IPS-20b (cell line): Measurements from ENCODE around the gene CLK2.

Experiments
- H3K27ac ChIP-seq: one replicate; pipeline ENCODE4 v1.5.1; 2013; ENCODE audit warnings: low read length
- H3K27me3 ChIP-seq: 2 replicates; pipeline ENCODE4 v1.6.1; 2013; ENCODE audit warnings: mild to moderate bottlenecking, low read length, inconsistent platforms; ENCODE audit not compliant: insufficient read depth
- H3K36me3 ChIP-seq: 2 replicates; pipeline ENCODE4 v1.6.1; 2013; ENCODE audit warnings: low read depth, mild to moderate bottlenecking, inconsistent platforms, low read length, moderate library complexity; ENCODE audit not compliant: insufficient read depth
- H3K4me1 ChIP-seq: 2 replicates; pipeline ENCODE4 v1.6.1; 2013; ENCODE audit warnings: mild to moderate bottlenecking, control low read depth, inconsistent platforms, low read length, moderate library complexity; ENCODE audit not compliant: insufficient read depth
- H3K4me3 ChIP-seq: 2 replicates; pipeline ENCODE4 v1.5.1; 2013; ENCODE audit warnings: mild to moderate bottlenecking, low read length, inconsistent platforms
- H3K9ac ChIP-seq: 2 replicates; pipeline ENCODE4 v1.6.1; 2013; ENCODE audit warnings: low read depth, mild to moderate bottlenecking, inconsistent platforms, low read length, moderate library complexity
- H3K9me3 ChIP-seq: 2 replicates; pipeline ENCODE4 v1.6.1; 2013; ENCODE audit warnings: mild to moderate bottlenecking, low read depth, low read length, inconsistent platforms; ENCODE audit not compliant: insufficient read depth

CLK2 gene

GRCh38 chr1:155261493-155261851, 11.8 kb downstream of the CLK2 start:
- Histone ChIP-seq H3K4me3 (peak overlapping the region; percentile 88), H3K27me3 (no peaks in the 10 kb centered on the region), H3K27ac (no peak overlapping the region), H3K4me1 (peaks cover 5% of the 10 kb centered on the region; the same call in 1 of the 2 replicates), H3K9ac (peak overlapping the region; percentile 88), H3K36me3 (peaks cover 52% of the 10 kb centered on the region), H3K9me3 (no peaks in the 10 kb centered on the region)

GRCh38 chr1:155260276-155260675, 13.0 kb downstream of the CLK2 start:
- no peaks in the 10 kb centered on the region for H3K9me3 ChIP-seq
- no peak overlapping the region for H3K4me3 ChIP-seq
- no peak overlapping the region for H3K27ac ChIP-seq
- H3K27me3 ChIP-seq = no peaks in the 10 kb centered on the region
- peaks cover 5% of the 10 kb centered on the region; the same call in 1 of the 2 replicates for H3K4me1 ChIP-seq
- H3K36me3 ChIP-seq = peaks cover 42% of the 10 kb centered on the region
- no peak overlapping the region for H3K9ac ChIP-seq

DNA sequence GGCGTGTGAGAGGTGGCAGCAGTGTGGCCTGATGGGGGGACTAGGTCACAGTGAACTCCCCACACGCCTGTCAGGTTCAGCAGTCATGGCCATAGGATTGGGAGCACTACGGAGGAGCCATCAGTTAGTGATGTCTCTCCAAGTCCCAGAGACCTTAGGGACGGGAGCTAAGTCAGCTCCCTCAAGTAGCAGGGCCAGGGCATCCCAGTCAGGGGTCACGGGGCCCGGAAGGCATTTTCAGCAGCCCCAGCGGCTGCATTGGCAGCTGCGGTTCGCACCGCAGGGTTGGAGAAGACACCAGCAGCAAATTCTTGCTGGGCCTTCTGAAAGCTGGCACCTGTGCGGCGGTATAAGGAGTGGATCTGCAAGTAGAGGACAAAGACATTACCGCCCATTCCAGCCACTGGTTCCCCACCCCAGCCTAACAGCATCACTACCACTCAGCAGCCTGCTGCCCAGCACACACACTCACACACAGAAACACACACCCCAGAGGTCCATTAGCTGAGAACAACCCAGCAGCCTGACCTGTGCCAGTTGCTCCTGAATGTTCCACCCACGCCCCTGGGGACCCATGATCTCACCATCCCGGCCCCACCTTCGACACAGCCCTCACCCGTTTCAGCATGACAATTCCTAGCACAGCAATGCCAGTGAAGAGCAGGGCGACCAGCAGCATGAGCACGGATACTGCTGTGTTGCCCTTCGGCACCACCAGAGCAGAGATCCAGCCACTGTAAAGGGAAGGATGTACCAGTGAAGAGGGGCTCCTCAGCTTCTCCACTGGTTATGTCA, 17.0 kb downstream of the CLK2 start:
- Histone ChIP-seq H3K4me3 (peak overlapping the region; percentile 83), H3K36me3 (peaks cover 15% of the 10 kb centered on the region; the same call in 1 of the 2 replicates), H3K27me3 (no peaks in the 10 kb centered on the region), H3K9me3 (no peaks in the 10 kb centered on the region), H3K9ac (peak overlapping the region; percentile 79; the same call in 1 of the 2 replicates), H3K4me1 (peaks cover 3% of the 10 kb centered on the region; the same call in 1 of the 2 replicates), H3K27ac (no peak overlapping the region)

DNA sequence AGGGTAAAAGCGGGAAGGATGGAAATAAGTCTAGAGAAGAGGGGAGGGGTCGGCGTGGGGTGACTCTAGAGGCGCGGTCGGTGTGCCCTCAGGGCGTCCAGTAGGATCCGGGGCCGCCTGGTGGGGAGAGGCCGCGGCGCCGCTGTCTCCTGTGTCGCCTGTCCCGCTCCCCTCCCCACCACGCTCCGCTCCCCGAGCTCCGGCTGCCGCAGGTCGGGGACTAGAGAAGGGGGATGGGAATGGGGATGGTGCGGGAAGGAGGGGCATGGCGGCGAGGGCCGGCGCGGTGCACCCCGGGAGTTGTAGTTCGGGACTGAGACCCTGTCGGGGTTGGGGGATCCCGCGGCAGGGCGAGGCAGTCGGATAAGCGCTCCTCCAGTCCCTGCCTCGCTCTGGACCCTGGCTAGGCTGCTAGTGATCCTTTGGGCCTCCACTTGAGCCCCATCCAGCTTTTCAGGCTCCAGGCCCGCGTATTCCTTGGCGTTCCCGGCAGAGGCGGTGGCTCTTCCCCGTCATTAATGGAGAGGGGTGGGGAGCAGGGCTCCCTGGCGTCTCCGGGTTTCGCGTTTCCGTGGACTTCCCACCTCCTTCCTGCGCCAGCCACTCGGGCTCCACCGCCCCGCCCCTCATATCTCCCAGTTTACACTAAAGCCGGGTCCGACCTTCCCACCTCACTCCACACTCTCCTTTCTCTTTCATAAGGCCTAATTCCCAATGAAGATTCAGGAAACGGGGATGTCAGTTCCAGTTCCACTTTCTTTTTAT, 17.9 kb downstream of the CLK2 start, which contains the start of gene ENTREP3:
Gene ENTREP3, minus strand, starts transcription at position 241 of the 765 bp plus-strand sequence. CDS start 606 bp downstream, outside the sequence.
- Histone ChIP-seq H3K27ac (no peak within 1 kb of the TSS), H3K9ac (peak within 1 kb of the TSS; percentile 79), H3K4me3 (peak within 1 kb of the TSS; percentile 83), H3K36me3 (peaks cover 15% of the 10 kb centered on the region; the same call in 1 of the 2 replicates), H3K27me3 (no peaks in the 10 kb centered on the region), H3K4me1 (no peaks in the 10 kb centered on the region; the same call in 1 of the 2 replicates), H3K9me3 (no peaks in the 10 kb centered on the region)

- Histone ChIP-seq H3K36me3 (peaks cover 12% of the 10 kb centered on the region; the same call in 1 of the 2 replicates), H3K4me1 (no peaks in the 10 kb centered on the region; the same call in 1 of the 2 replicates), H3K9ac (peak overlapping the region; percentile 79), H3K27me3 (no peaks in the 10 kb centered on the region; the same call in 1 of the 2 replicates), H3K4me3 (peak overlapping the region; percentile 83), H3K9me3 (no peaks in the 10 kb centered on the region), H3K27ac (no peak overlapping the region)
Observed at GRCh38 chr1:155254714-155255242, 18.5 kb downstream of the CLK2 start.

DNA sequence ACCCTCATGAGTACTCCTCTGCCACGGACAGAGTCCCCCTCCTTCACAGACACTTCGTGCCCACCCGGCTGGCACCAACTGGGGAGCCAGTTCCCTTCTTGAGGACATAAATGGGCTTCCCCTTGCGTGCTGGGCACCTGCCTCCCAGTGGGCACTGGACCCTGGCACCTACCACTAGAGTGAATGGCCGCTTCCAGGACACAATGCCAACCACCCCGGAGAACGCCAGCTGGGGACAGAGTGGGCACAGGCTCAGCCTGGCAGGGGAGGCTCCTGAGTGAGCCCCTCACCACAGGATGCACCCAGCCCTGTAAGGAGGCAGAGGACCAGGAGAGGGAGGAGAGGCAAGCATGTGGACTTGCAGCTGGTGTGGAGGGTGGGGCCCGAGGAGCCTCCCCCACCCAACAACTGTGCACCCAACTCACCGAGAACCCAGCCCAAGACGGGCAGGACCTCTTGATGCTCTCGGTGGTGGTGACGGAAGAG, 19.0 kb downstream of the CLK2 start:
- Histone ChIP-seq H3K4me1 (no peaks in the 10 kb centered on the region; the same call in 1 of the 2 replicates), H3K27ac (no peak overlapping the region), H3K9me3 (no peaks in the 10 kb centered on the region), H3K4me3 (peak overlapping the region; percentile 83), H3K9ac (peak overlapping the region; percentile 79; the same call in 1 of the 2 replicates), H3K36me3 (peaks cover 12% of the 10 kb centered on the region; the same call in 1 of the 2 replicates), H3K27me3 (no peaks in the 10 kb centered on the region; the same call in 1 of the 2 replicates)

- peaks cover 12% of the 10 kb centered on the region; the same call in 1 of the 2 replicates for H3K36me3 ChIP-seq
- H3K4me1 ChIP-seq = no peaks in the 10 kb centered on the region; the same call in 1 of the 2 replicates
- no peaks in the 10 kb centered on the region for H3K9me3 ChIP-seq
- no peaks in the 10 kb centered on the region; the same call in 1 of the 2 replicates for H3K27me3 ChIP-seq
- no peak overlapping the region for H3K27ac ChIP-seq
- H3K9ac ChIP-seq = no peak overlapping the region
- peak overlapping the region; percentile 83; the same call in 1 of the 2 replicates for H3K4me3 ChIP-seq
Observed at GRCh38 chr1:155253797-155254196, 19.5 kb downstream of the CLK2 start.

GRCh38 chr1:155253208-155253607, 20.1 kb downstream of the CLK2 start:
- Histone ChIP-seq H3K9ac (no peak overlapping the region), H3K27ac (no peak overlapping the region), H3K4me3 (no peak overlapping the region), H3K36me3 (peaks cover 11% of the 10 kb centered on the region; the same call in 1 of the 2 replicates), H3K27me3 (no peaks in the 10 kb centered on the region; the same call in 1 of the 2 replicates), H3K9me3 (no peaks in the 10 kb centered on the region), H3K4me1 (no peaks in the 10 kb centered on the region; the same call in 1 of the 2 replicates)

DNA sequence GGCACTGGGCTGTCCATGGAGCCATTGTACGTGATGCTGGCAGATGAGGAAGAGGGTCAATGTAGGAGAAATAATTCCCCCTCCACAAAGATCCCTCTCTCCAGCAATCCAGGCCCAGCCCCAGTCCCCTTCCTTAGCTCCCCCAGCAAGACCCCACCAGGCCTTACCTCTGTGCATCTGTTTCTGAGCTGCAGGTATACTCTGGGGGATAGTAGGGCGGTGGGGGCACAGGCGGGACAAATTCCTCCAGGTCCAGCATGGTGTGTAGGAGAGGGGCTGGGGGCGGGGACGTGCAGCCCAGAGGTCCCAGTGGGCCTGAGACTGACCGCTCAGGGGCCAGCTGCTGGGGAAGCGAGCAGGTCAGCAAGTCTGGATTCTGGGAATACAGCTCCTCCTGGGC, 21.7 kb downstream of the CLK2 start:
- Histone ChIP-seq H3K27me3 (peaks cover 7% of the 10 kb centered on the region), H3K4me3 (no peak overlapping the region), H3K9ac (no peak overlapping the region), H3K36me3 (peaks cover 18% of the 10 kb centered on the region; the same call in 1 of the 2 replicates), H3K4me1 (no peaks in the 10 kb centered on the region; the same call in 1 of the 2 replicates), H3K27ac (no peak overlapping the region), H3K9me3 (no peaks in the 10 kb centered on the region)

DNA sequence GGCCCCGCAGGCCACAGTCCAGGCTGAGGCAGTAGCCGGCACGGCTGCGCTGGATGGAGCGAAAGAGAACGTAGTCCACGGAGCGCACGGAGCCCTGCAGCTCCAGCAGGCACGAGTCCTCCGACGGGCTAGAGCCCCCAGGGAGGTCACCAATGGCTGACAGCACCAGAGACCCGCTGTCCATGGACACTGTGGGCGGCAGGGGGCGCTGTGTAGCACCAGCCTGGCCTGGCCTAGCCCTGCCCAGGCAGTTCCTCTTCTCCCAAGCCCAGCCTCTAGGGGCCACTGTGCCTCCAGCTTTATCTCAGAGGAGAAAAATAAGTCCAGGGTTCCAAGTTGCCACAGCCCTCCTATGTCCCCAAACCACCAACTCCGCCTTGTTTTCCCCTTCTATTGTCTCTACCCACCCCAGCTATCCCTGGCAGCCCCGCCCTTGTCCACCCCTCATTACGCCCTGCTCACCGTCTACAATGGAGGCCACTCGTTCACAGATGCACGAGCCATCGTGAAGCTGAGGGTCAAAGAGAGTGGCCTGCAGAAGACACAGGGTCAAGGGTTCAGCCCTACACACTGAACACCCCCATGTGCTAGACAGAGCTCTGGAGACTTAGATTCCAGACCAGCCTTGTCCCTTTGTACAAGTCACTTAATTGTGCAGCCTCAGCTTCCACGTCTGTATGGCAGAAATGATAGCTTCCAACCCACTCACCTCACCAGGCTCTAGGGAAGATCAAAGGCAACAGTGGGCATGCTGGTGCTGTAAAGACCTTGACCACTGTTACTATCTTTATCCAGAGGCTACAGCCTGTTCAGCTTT, 22.5 kb downstream of the CLK2 start:
- Histone ChIP-seq H3K27ac (no peak overlapping the region), H3K9me3 (no peaks in the 10 kb centered on the region), H3K27me3 (peaks cover 15% of the 10 kb centered on the region), H3K4me1 (no peaks in the 10 kb centered on the region; the same call in 1 of the 2 replicates), H3K36me3 (peaks cover 15% of the 10 kb centered on the region; the same call in 1 of the 2 replicates), H3K4me3 (peak overlapping the region; percentile 67; the same call in 1 of the 2 replicates), H3K9ac (no peak overlapping the region)
